PFSK-1 (cell line): ENCODE measurements around the gene RBMY1J. TPM values are rescaled to one million over a fixed set of nuclear protein-coding genes. Genes with fewer than 3 reads are reported as not detected.
"Not testable (repeated sequence)": the region's sequence is repeated elsewhere in the genome, so short reads cannot be mapped to it uniquely, and the experiment has no call there.

ENCODE experiments used
- FOXP2 ChIP-seq: optimal IDR thresholded peaks from 2 replicates; pipeline ENCODE3; 2011; ENCODE audit warnings: borderline replicate concordance, control low read depth, inconsistent platforms; ENCODE audit not compliant: insufficient read depth; ENCODE audit errors: extremely low read length, extremely low read depth
- POLR2AphosphoS5 ChIP-seq: IDR thresholded peaks from 2 replicates; pipeline ENCODE4 v1.6.1; 2012; ENCODE audit warnings: low read depth, mild to moderate bottlenecking, control low read depth, low read length, moderate library complexity
- SIN3A ChIP-seq: IDR thresholded peaks from 2 replicates; pipeline ENCODE4 v1.6.1; 2012; ENCODE audit warnings: mild to moderate bottlenecking, low read length, moderate library complexity, borderline replicate concordance; ENCODE audit not compliant: insufficient read depth
- TAF1 ChIP-seq: IDR thresholded peaks from 2 replicates; pipeline ENCODE4 v1.6.1; 2012; ENCODE audit warnings: low read length, control low read depth, borderline replicate concordance; ENCODE audit not compliant: insufficient read depth
- polyA plus RNA-seq: library from polyadenylated mRNA; unstranded; fragments of >200 nt; gene quantifications from one replicate; pipeline ENCODE4 v1.2.1, GENCODE V29; 2012; ENCODE audit warnings: low read depth, missing spikeins; ENCODE audit not compliant: insufficient read length
- TF ChIP-seq, protein P1 (sequence below), 2 experiments: IDR thresholded peaks; 2 replicates each; pipeline versions ENCODE4 v1.6.1 to v1.8.0; 2011 to 2012; ENCODE audit warnings: low read depth in 2 of 2, low read length in 2 of 2, control low read depth in 1 of 2, inconsistent platforms in 1 of 2, mild to moderate bottlenecking in 1 of 2, moderate library complexity in 1 of 2; ENCODE audit not compliant: insufficient read depth in 1 of 2

The RBMY1J gene
- polyA plus RNA-seq: not detected

DNA sequence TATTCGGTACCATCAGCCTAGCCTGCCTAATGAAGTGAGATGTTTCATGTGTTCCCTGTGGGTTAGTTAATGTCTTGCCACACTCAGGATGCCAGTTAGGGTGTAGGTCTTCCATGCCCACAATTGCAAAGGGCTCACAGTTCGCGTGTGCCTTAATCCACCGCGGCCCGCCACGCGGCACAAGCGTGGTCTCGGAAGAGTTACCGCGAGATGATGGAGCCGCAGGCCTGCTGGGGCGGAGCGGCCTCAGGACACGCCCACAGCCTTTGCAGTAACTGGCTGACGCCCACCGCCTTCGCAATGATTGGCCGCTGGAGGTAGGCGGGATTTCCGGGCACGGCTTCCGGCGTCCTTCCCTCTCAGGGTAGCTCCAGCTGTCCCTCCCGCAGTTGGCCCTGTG, at the start of gene RBMY1J:
Gene RBMY1J, plus strand, starts transcription at position 301 of the 400 bp plus-strand sequence. CDS start 2,038 bp downstream, outside the sequence.
- TF ChIP-seq POLR2AphosphoS5, SIN3A, FOXP2: not testable (repeated sequence)

DNA sequence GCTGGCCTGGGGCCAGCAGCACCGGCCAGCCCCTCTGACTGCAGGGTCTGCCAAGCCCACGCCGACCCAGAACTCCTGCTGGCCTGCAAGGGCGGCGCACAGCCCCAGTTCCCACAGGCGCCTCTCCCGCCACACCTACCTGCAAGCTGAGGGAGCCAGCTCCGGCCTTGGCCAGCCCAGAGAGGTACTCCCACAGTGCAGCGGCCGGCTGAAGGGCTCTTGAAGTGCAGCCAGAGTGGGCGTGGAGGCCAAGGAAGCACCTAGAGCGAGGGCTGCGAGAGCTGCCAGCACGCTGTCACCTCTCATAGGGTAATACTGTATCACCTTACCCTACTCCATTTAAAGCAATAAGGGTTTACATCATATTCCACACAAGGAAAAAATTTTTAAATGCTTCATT, 35.8 kb upstream of the RBMY1J start:
- no peak for TF ChIP-seq SIN3A
- TF ChIP-seq POLR2AphosphoS5: no peak
- TF ChIP-seq FOXP2: no peak
- TF ChIP-seq, protein P1, sequence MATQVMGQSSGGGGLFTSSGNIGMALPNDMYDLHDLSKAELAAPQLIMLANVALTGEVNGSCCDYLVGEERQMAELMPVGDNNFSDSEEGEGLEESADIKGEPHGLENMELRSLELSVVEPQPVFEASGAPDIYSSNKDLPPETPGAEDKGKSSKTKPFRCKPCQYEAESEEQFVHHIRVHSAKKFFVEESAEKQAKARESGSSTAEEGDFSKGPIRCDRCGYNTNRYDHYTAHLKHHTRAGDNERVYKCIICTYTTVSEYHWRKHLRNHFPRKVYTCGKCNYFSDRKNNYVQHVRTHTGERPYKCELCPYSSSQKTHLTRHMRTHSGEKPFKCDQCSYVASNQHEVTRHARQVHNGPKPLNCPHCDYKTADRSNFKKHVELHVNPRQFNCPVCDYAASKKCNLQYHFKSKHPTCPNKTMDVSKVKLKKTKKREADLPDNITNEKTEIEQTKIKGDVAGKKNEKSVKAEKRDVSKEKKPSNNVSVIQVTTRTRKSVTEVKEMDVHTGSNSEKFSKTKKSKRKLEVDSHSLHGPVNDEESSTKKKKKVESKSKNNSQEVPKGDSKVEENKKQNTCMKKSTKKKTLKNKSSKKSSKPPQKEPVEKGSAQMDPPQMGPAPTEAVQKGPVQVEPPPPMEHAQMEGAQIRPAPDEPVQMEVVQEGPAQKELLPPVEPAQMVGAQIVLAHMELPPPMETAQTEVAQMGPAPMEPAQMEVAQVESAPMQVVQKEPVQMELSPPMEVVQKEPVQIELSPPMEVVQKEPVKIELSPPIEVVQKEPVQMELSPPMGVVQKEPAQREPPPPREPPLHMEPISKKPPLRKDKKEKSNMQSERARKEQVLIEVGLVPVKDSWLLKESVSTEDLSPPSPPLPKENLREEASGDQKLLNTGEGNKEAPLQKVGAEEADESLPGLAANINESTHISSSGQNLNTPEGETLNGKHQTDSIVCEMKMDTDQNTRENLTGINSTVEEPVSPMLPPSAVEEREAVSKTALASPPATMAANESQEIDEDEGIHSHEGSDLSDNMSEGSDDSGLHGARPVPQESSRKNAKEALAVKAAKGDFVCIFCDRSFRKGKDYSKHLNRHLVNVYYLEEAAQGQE (IDR thresholded peaks at IDR 0.05; ENCODE audit: insufficient read depth in 1 of 2, low read depth in 2 of 2, low read length in 2 of 2): no peak
- no peak for TF ChIP-seq TAF1

DNA sequence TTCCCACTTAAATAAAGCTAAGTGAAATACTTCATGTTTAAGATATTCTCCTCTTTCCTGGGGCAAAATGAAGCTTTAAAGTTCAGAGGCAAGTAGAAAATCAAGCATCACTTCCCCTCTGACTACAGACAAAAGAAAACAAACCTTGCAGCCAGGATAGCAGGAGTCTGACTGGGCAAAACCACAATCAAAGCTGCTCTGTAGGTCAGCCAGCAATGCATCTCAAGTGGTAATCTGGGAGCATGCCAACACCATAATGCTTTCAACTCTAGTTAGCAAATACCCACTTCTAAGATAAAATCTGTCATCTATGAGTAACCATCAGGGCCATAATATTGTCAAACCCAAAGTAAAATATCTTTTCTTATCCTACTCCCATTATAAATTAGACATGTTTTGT, 32.6 kb upstream of the RBMY1J start:
- TF ChIP-seq, protein P1 (IDR thresholded peaks at IDR 0.05; ENCODE audit: insufficient read depth in 1 of 2, low read depth in 2 of 2, low read length in 2 of 2): no peak
- TF ChIP-seq POLR2AphosphoS5: no peak

DNA sequence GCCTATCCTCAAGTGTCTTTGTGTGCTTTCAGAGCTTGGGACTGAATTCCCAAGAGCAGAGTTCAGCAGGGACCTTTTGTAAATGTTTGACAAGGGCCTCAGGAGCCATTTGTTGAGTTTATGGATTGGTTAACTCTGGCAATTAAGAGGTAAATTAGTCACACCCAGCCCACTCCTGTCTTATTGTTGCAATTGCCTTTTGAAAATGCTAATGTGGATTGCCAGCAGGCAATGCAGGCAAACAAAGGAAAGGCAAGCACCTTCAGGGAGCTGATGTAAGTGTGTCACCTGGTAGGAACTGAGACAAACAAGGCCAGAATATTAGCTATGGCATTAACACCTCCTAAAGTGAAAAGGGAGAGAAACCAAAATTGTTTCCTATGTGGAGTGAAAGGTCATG, 29.7 kb upstream of the RBMY1J start:
- TF ChIP-seq FOXP2 (no peak), SIN3A (no peak), TAF1 (no peak), POLR2AphosphoS5 (no peak)
- TF ChIP-seq, protein P1 (IDR thresholded peaks at IDR 0.05; ENCODE audit: insufficient read depth in 1 of 2, low read depth in 2 of 2, low read length in 2 of 2): no peak
